ENCODE measurements around the gene SOST. TPM values are rescaled to one million over a fixed set of nuclear protein-coding genes. Genes with fewer than 3 reads are reported as not detected.
A peak's percentile ranks its signal among the peaks of the same experiment; 100 is the strongest.

SOST gene
- total RNA-seq, 4 donors from 2014 or later, result not detected

- Histone ChIP-seq H3K27ac (peak overlapping the region in 1 of 4 donors; percentile 8), H3K9me3 (no peaks in the 10 kb centered on the region), H3K36me3 (no peaks in the 10 kb centered on the region), H3K27me3 (no peaks in the 10 kb centered on the region), H3K4me3 (peak overlapping the region; percentile 14 to 48 (median 34)), H3K4me1 (peaks cover 0 to 11% (median 3%) of the 10 kb centered on the region in 4 donors)
- no peak for DNase-seq
- TF ChIP-seq POLR2A (IDR thresholded peaks at IDR 0.05), result no peak
- no peak for TF ChIP-seq CTCF (IDR thresholded peaks at IDR 0.05)
Measured at GRCh38 chr17:43713494-43714162, 45.0 kb downstream of the SOST start.

GRCh38 chr17:43712397-43712796 is 46.2 kb downstream of the SOST start:
- H3K27me3 ChIP-seq, result no peaks in the 10 kb centered on the region
- no peak overlapping the region for H3K27ac ChIP-seq
- no peak overlapping the region for H3K4me3 ChIP-seq
- no peak for TF ChIP-seq POLR2A (IDR thresholded peaks at IDR 0.05)
- no peak for TF ChIP-seq CTCF (IDR thresholded peaks at IDR 0.05)
- H3K36me3 ChIP-seq, result no peaks in the 10 kb centered on the region
- H3K4me1 ChIP-seq, result peaks cover 0 to 11% (median 3%) of the 10 kb centered on the region in 4 donors
- H3K9me3 ChIP-seq, result no peaks in the 10 kb centered on the region
- no peak for DNase-seq

GRCh38 chr17:43710101-43710500 is 48.5 kb downstream of the SOST start:
- TF ChIP-seq CTCF (IDR thresholded peaks at IDR 0.05), result no peak
- no peak for TF ChIP-seq POLR2A (IDR thresholded peaks at IDR 0.05)
- Histone ChIP-seq H3K36me3 (no peaks in the 10 kb centered on the region), H3K4me3 (no peak overlapping the region), H3K4me1 (peaks cover 0 to 11% (median 3%) of the 10 kb centered on the region in 4 donors), H3K27me3 (no peaks in the 10 kb centered on the region), H3K27ac (no peak overlapping the region), H3K9me3 (no peaks in the 10 kb centered on the region)
- DNase-seq, result no peak

GRCh38 chr17:43709210-43709609 is 49.4 kb downstream of the SOST start:
- Histone ChIP-seq H3K27me3 (no peaks in the 10 kb centered on the region), H3K4me1 (peaks cover 0 to 10% (median 3%) of the 10 kb centered on the region in 4 donors), H3K36me3 (no peaks in the 10 kb centered on the region), H3K9me3 (no peaks in the 10 kb centered on the region), H3K4me3 (no peak overlapping the region), H3K27ac (no peak overlapping the region)
- TF ChIP-seq CTCF (IDR thresholded peaks at IDR 0.05), result no peak
- TF ChIP-seq POLR2A (IDR thresholded peaks at IDR 0.05), result no peak
- DNase-seq, result no peak

GRCh38 chr17:43707184-43707583 is 51.4 kb downstream of the SOST start:
- Histone ChIP-seq H3K27ac (no peak overlapping the region), H3K9me3 (no peaks in the 10 kb centered on the region), H3K27me3 (no peaks in the 10 kb centered on the region), H3K4me3 (no peak overlapping the region), H3K36me3 (no peaks in the 10 kb centered on the region), H3K4me1 (no peaks in the 10 kb centered on the region)
- no peak for DNase-seq
- TF ChIP-seq CTCF (IDR thresholded peaks at IDR 0.05) (no peak), POLR2A (IDR thresholded peaks at IDR 0.05) (no peak)
